Suppressor macrophage treated with lipopolysaccharide for 1 hour (primary cell): ENCODE measurements around the gene MAPT.
"Not testable (repeated sequence)": the region's sequence is repeated elsewhere in the genome, so short reads cannot be mapped to it uniquely, and the experiment has no call there.

Experiments
- DNase-seq, 3 donors: peaks; one replicate each; pipeline ENCODE4 v3.0.0-alpha.2; 2020 to 2022

MAPT gene

GRCh38 chr17:45902892-45903346 lies 8.6 kb downstream of the MAPT start:
- DNase-seq = no peak

GRCh38 chr17:45904866-45905265 lies 10.5 kb downstream of the MAPT start:
- DNase-seq = peak in 2 of 3 donors; percentile 9 to 24

- DNase-seq = no peak
Measured at GRCh38 chr17:45905814-45906213, 11.5 kb downstream of the MAPT start.

- DNase-seq = no peak
Measured at GRCh38 chr17:45906237-45906636, 11.9 kb downstream of the MAPT start.

- DNase-seq = no peak
Measured at GRCh38 chr17:45906927-45907622, 12.7 kb downstream of the MAPT start.

- DNase-seq = no peak
Measured at GRCh38 chr17:45907750-45908395, 13.5 kb downstream of the MAPT start.

- DNase-seq = no peak
Measured at GRCh38 chr17:45908460-45908859, 14.1 kb downstream of the MAPT start.

GRCh38 chr17:45908935-45909334 lies 14.6 kb downstream of the MAPT start:
- DNase-seq = no peak

GRCh38 chr17:45910667-45911066 lies 16.3 kb downstream of the MAPT start:
- no peak for DNase-seq

GRCh38 chr17:45912319-45912718 lies 18.0 kb downstream of the MAPT start:
- DNase-seq = no peak

- DNase-seq = not testable (repeated sequence)
Measured at GRCh38 chr17:45913030-45913429, 18.7 kb downstream of the MAPT start.

GRCh38 chr17:45914047-45914717 lies 19.8 kb downstream of the MAPT start:
- DNase-seq = no peak

- no peak for DNase-seq
Measured at GRCh38 chr17:45915263-45915662, 20.9 kb downstream of the MAPT start.

GRCh38 chr17:45917081-45917480 lies 22.7 kb downstream of the MAPT start:
- DNase-seq = no peak

- DNase-seq = no peak
Measured at GRCh38 chr17:45918241-45918745, 23.9 kb downstream of the MAPT start.

GRCh38 chr17:45919136-45919535 lies 24.8 kb downstream of the MAPT start:
- no peak for DNase-seq

GRCh38 chr17:45920083-45920482 lies 25.7 kb downstream of the MAPT start:
- DNase-seq = no peak

- no peak for DNase-seq
Measured at GRCh38 chr17:45923511-45924268, 29.3 kb downstream of the MAPT start.

GRCh38 chr17:45924332-45924820 lies 30.0 kb downstream of the MAPT start:
- no peak for DNase-seq

GRCh38 chr17:45925311-45925710 lies 31.0 kb downstream of the MAPT start:
- no peak for DNase-seq

GRCh38 chr17:45927247-45927646 lies 32.9 kb downstream of the MAPT start:
- no peak for DNase-seq

- no peak for DNase-seq
Measured at GRCh38 chr17:45929344-45929743, 35.0 kb downstream of the MAPT start.

GRCh38 chr17:45930420-45930951 lies 36.1 kb downstream of the MAPT start:
- no peak for DNase-seq
